ENCODE data around the gene ITPR1. TPM values are rescaled to one million over a fixed set of nuclear protein-coding genes. Genes with fewer than 3 reads are reported as not detected.
"Not testable (repeated sequence)": the region's sequence is repeated elsewhere in the genome, so short reads cannot be mapped to it uniquely, and the experiment has no call there.

ITPR1 gene
- total RNA-seq, 2 donors from 2014 or later = 8.9 to 21.2 TPM

DNA sequence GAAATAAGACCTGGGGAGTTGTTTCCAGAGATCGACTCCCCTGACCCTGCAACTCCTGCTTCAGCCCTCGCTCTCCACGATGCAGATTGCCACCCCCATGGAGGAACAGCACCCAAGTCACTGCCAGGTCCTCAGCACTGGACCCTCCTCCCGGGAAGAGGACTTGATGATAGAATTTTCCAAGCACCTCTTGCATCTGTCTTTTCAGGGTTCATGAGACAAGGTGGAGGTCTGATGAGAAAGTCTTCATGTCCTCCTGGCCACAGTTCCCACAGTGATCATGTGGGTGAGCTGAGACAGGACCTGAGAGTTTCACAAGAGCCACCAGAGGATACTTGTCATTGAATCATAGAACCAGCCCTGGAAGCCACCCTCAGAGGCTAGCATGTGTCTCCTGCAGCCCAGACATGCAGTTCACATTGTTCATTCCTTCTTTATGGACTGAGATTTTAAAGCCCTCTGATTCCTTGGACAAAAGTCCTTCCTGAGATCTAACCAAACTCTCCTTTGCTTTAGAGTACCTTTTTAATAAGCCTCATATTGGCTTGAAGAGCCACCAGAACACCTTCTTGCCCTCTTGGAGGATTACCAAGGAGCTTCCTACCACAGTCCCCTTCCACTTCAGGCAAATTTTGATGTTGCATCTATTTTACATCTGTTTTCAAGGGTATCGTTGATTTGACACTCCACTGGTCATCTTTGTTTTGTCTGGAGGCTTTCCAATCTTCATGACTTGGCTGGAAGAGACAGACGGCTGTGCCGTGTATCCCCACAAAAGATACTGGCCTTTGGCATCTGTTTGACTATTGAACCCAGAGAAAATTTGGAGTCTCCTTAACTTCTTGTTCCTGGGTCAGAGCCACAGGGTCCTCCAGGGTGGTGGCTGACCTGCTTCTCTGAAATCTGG is 261.3 kb downstream of the ITPR1 start:
- DNase-seq (peak in 1 of 2 donors; percentile 24), ATAC-seq (no peak)
- intact Hi-C loops (cut with DNase I, micrococcal nuclease) = no loop called here

DNA sequence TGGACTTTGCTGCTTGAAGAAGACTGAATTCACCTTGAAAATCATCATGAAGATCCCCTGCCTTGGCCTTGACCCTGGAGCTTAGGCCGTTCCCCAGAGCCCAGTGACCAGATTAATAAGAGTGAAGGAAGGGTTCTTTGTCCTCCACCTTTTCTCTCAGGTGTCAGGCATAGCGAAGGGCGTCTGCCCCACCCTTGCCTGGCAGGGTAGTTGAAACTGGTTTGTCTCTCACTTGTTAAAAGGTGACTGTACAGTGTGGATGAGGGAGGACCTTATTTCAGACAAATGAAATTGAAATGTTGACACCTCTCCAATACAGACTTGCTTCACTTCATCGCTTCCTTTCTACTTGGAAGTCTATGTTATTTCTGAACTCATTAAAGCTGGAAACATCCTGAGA is 262.4 kb downstream of the ITPR1 start:
- DNase-seq (peak in 1 of 2 donors; percentile 68), ATAC-seq (peak; percentile 57)
- intact Hi-C loops (cut with DNase I, micrococcal nuclease) = no loop called here

DNA sequence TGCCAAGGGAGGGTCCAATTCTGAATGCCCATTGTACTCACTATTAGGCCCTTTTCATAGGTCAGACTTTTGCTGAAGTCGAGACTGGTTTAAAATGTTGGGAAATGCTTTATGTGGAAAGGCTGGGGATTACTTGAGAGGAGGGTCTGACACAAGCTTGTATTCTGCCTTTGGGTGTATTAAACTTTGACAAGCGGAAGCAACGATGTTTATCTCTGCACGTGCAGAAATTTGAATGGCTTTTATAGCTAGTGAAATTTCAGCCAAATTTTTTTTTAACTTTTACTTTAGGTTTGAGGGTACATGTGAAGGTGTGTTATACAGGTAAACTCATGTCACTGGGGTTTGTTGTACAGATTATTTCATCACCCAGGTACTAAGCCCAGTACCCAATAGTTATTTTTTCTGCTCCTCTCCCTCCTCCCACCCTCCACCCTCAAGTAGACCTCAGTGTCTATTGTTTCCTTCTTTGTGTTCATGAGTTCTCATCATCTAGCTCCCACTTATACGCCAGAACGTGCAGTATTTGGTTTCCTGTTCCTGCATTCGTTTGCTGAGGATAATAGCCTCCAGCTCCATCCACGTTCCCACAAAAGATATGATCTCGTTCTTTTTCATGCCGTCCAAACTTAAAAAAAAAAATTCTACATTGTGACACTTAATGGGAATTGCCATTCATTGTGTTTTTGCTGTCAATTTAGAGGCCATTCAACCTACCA is 263.1 kb downstream of the ITPR1 start:
- ATAC-seq = no peak
- intact Hi-C loops (cut with DNase I, micrococcal nuclease) = no loop called here
- DNase-seq = peak in 1 of 2 donors; percentile 10

DNA sequence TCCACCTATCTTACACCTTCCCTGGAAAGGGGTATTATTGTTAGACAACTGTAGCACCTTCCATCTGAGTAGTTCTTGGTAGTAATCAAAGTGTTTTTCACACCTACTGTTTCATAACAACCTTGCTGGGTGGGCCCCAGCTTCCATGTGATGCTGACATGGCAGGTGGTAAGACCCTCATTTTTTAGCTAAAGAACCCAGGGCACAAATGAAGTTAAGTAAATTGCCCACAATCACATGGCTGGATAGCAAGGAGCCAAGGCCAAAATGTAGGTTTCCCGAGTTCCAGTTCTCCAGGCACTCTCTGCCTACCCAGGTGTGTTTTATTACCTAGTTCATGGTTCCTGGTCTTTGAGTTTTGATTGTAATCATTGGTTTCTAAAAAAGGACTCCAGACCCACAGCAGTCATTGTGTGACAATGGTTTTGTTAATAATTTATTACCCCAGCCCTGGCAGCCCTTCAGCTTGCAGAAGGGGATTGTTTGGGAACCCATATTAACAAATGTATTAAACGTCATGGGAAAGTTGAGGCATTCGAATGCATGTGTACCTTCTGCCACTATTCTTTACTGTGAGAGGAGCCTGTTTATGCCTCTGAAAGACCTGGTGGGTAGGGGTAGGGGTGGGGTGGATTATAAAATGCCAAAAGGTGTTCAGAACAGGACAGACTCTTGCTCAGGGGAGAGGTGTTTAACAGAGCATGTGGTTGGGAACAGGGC is 263.9 kb downstream of the ITPR1 start:
- ATAC-seq = peak; percentile 18
- intact Hi-C loops (cut with DNase I, micrococcal nuclease) = no loop called here
- peak in 1 of 2 donors; percentile 22 for DNase-seq

DNA sequence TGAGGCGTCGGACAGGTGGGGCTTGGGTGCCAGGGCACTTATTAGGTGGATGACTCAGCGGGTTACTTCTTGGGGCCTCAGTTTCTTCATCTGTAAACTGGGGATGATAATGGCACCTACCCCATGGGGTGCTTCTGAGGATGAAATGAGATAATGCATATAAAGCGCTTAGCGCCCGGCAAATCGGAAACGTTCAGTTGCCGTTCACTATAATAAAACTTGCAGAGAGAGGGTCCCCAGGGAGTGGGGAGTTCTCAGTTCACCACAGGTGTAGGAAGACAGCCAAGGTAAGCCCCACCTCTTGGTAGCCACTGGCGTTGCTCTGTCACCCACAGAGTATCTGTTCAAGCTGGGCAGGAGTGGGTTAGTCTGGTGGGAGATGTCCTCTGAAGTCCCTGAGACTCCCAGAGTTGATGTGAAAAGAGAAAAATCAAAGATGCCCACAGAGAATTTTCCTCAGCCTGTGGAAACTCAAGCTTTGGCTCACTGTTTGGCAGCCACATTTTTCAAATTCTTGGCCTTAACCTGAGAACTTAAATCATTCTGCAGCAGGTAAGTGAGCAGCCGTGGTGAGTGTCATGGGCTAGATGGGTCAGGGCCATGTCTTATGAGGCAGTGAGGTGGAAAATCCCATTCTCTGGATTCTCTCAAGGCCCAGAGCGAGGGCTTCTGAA is 264.6 kb downstream of the ITPR1 start:
- DNase-seq = peak in 1 of 2 donors; percentile 24
- ATAC-seq = no peak
- intact Hi-C loops (cut with DNase I, micrococcal nuclease) = no loop called here

DNA sequence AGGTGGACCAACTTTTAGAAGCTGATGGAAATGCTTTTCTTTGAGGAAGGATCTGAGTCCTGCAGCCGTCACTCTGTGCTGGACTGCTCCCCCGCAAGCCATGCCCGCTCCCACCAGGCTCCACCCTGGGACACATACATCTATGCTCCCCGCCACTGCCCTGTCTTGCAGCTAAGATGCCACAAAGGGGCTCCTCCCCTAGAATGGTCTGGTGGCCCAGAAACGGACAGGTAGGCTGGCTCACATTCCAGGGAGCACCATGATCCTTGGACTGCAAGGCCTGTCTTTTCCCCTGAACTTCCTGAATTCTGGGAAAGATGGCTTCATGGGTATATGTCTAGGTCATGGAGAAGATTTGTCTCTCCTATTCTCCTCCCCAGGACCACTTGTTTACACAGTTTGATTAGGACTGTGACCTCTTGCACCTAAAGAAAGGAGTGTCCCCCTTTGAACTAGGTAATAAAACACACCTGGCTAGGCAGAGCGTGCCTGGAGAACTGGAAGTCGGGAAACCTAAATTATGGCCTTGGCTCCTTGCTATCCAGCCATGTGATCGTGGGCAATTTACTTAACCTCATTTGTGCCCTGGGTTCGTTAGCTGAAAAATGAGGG is 265.2 kb downstream of the ITPR1 start:
- peak; percentile 79 for ATAC-seq
- intact Hi-C loops (cut with DNase I, micrococcal nuclease) = no loop called here
- DNase-seq = peak in 1 of 2 donors; percentile 46

DNA sequence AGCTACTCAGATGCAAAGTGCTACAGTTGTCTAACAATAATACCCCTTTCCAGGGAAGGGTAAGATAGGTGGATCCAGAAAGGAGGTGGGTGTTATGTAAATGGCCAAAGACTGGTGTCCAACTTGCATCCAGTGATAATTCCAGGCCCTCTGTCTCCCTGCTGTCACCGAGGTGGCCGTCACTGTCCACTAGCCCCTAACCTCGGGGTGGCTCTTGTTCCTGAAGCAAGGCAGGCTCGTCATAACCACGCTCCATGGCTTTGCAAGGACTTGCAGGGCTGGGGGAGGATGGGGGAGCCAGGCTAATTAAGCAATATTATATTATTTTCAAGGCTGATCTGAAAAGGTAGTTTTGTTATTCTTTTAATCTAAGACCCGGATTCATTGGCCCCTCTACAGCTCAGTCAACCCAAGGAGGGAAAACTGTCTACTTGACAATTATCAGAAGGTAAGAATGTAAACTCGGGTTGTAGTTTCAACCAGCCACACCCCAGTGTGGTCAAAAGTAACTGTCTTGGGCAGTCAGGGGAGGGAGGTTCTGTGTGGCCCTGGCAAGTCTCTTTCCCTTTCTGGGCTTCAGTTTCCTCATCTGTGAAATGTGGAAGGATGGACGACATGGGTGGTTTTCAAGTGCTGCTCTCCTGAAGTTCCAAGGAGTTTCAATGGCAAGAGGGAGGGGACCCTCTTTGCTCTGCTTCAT is 266.0 kb downstream of the ITPR1 start:
- peak; percentile 34 for ATAC-seq
- peak in 1 of 2 donors; percentile 26 for DNase-seq
- intact Hi-C loops (cut with DNase I, micrococcal nuclease) = no loop called here

DNA sequence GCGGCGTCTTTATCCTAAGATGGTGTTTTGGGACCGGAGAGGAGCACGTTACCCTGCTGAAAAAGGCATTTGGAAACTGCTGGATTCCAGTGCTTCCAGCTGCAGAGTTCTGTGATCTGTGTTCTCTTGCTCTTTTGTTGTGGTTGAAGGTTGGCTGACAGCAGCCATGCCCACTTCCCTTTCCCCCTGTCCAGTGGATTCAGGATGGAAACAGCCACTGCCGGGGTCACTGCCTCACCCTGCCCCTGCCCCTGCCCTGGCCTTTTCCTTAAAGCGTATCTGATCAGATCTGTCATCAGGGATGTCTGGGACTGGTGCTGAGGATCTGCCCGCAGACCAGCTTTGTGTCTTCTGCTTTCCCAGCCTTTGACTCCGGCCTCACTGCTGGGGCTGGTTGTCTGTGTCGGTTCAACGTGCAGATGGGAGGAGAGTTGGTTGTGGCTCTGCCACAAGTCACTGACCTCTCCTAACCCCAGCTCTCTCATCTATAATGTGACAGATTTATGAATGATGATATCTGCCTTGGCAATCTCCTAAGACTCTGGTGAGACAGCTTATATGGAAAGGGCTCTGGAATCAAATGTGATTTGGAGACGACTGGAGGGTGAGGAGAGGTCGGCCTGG is 266.7 kb downstream of the ITPR1 start:
- intact Hi-C loops (cut with DNase I, micrococcal nuclease) = no loop called here
- ATAC-seq = no peak
- peak in 1 of 2 donors; percentile 22 for DNase-seq

DNA sequence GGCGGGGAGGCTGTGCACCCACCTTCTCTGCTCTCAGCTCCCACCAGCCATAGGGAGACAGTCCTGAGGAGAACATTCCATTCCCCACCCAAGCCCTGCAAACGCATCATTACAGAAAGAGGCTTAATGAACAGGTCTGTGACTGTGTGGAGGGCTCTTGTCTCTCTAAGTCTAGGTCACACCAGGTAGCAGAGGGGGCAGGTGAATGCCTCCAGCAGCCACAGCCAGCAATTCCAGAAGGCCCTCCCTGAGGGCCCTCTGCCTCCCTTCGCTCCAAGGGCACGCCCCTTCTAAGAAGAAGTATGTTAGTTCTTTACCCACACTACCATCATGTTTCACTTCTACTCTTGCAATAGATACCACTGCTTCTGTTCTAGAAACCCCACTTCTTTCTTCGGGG is 268.6 kb downstream of the ITPR1 start:
- ATAC-seq = no peak
- DNase-seq = no peak
- intact Hi-C loops (cut with DNase I, micrococcal nuclease) = no loop called here

DNA sequence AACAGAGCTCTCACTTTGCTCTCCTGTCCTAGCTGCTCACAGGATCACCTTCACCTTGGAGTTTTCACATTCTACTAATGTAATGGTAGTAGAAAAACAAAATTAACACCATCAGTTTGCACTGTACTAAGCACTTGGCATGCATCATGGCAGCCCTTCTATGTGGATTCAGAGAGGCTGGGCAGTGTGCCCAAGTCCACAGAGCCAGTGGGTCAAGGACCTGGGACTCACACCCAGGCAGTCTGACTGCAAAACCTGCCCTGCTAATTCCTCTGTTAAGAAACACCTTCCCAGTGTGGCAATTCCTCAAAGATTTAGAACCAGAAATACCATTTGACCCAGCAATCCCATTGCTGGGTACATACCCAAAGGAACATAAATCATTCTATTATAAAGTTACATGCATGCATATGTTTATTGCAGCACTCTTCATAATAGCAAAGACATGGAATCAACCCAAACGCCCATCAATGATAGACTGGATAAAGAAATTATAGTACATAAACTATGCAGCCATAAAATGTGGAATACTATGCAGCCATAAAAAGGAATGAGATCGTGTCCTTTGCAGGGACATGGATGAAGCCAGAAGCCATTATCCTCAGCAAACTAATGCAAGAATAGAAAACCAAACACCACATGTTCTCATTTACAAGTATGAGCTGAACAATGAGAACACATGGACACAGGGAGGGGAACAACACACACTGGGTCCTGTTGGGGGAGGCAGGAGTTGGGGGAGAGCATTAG is 269.5 kb downstream of the ITPR1 start:
- peak; percentile 42 for ATAC-seq
- DNase-seq; intact Hi-C loops (cut with DNase I, micrococcal nuclease): not testable (repeated sequence)

DNA sequence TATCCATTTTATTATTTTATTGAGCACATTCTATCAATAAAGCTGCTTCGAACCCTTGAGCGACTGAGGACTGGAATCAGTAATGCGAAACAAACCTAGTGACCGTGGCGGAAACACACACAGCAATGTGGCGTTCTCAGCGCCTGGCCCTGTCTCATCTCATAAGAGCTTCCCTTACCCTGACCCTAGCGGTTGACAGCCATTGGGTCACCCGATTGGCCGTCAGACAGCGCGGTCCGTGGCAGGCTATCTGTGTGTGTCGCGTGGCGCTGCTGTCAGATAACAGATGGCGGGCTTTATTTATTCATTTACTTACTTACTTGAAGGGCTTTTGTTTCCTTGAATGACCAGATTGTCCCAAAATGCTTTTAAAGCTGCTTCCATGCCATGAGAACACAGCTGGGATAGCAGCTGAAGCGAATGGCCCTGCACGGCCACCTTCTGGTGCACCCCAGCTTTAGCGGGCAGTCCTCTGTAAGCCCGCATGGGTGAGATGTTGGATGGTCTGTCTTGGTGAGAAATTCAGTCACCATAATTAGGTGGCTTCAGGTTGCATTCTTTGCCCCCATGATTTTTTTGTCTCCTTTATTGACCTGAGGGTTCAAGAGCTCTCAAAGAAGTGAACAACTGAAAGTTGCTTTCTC is 270.6 kb downstream of the ITPR1 start:
- intact Hi-C loops (cut with DNase I, micrococcal nuclease) = no loop called here
- ATAC-seq = no peak
- DNase-seq = no peak

DNA sequence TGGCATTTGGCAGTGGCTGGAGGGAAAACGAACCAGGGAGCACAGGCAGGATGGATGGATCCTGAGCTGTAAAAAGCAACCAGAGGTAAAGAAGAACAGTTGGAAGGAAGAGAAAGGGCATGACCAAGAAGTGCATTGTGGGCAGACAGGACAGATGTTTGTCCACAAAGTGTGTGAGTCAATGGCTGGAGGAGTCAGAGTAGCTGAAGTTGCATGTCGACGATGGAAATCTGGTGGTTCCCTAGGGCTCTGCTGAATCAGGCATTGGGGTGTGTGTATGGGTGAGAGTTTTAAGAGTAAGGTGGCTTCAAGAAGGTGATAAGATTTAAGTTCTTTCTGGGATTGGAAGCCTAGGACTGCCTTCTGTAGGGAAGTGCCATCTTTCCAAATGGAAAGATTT is 272.1 kb downstream of the ITPR1 start:
- ATAC-seq (no peak), DNase-seq (no peak)
- intact Hi-C loops (cut with DNase I, micrococcal nuclease) = no loop called here

DNA sequence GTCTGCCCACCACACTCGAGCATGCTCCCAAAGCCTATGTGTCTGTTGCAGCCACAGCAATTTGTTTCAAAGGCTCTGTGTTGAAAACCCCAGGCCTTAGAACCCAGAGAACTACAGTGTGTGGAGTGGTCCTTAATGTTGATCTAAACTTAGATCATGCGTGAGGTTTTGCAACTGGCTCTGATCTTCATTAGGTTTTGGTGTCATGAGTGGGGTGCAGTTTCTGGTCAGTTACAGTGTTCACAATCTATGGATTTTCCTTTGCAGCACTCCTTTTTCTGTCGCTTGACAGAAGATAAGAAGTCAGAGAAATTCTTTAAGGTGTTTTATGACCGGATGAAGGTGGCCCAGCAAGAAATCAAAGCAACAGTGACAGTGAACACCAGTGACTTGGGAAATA is 273.1 kb downstream of the ITPR1 start:
- intact Hi-C loops (cut with DNase I, micrococcal nuclease) = no loop called here
- no peak for DNase-seq
- ATAC-seq = no peak

DNA sequence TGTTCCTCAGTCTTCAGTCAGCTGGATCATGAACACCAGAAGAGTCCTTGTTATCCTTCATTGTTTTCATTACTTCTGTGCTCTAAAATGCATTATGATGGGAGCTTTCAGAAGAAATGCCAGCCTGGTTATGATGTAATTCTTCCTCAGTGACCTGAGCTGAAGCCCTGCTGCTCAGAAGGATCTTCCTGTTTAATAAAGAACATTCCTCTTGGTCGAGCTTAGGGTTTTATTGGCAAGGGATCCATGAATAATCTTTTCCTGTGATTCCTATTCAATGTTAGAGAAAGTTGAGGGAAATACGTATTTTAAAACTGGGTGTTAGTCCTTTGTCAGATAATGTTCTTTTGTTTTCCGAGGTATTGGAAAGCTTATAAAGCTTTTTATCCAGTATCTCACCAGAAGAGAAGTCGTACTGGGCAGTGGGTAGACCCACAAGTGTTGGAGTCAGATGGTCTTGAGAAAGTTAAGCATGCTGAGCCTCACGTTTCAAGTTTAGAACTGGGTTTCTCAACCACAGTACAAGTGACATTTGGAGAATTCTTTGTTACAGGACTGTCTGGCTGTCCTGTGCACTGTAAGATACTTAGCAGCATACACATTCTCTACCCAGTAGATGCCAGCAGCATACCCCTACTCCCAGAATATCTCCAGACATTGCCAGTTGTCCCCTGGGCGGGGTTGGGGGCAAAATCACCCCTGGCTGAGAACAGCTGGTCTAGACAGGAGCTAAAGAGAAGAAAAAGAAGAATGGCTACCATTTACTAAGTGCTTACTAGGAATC is 273.8 kb downstream of the ITPR1 start:
- intact Hi-C loops (cut with DNase I, micrococcal nuclease) = no loop called here
- no peak for DNase-seq
- ATAC-seq = no peak

DNA sequence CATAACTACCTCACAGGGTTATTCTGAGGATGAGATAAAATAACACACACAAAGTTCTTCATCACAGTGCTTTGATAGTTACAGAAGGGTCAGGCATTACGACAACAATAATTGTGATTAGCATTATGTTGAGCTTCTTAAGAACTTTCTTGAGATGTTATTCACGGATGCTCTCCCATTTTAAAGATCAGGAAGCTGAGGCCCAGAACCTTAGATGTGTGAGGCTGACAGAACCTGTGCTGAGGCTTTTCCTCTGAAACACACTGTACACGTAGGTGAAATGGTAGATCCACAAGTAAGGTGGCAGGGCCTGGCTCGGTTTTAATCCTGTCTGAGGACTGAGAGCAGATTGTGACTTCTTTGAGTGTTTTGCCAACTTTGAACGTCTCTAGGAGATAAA is 274.9 kb downstream of the ITPR1 start:
- intact Hi-C loops (cut with DNase I, micrococcal nuclease) = no loop called here
- ATAC-seq (no peak), DNase-seq (no peak)

DNA sequence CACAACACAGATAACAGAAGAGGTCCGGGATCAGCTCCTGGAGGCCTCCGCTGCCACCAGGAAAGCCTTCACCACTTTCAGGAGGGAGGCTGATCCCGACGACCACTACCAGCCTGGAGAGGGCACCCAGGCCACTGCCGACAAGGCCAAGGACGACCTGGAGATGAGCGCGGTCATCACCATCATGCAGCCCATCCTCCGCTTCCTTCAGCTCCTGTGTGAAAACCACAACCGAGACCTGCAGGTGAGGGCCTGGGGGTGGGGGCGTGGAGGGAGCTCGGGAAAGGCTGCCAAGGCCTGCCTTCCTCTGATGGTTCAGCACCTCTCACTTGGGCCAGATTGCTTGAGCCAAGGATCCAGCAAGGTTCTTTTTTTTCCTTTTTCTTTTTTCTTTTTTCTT is 275.4 kb downstream of the ITPR1 start:
- no peak for ATAC-seq
- intact Hi-C loops (cut with DNase I, micrococcal nuclease) = no loop called here
- no peak for DNase-seq
